ENCODE results near the gene MAZ. TPM values are rescaled to one million over a fixed set of nuclear protein-coding genes. Genes with fewer than 3 reads are reported as not detected.

Gene MAZ
- total and polyA plus RNA-seq, 2 of the 13 experiments (the other 11 are each of a cell fraction or from before 2014, with no cell fraction given), result 203 to 277 TPM

DNA sequence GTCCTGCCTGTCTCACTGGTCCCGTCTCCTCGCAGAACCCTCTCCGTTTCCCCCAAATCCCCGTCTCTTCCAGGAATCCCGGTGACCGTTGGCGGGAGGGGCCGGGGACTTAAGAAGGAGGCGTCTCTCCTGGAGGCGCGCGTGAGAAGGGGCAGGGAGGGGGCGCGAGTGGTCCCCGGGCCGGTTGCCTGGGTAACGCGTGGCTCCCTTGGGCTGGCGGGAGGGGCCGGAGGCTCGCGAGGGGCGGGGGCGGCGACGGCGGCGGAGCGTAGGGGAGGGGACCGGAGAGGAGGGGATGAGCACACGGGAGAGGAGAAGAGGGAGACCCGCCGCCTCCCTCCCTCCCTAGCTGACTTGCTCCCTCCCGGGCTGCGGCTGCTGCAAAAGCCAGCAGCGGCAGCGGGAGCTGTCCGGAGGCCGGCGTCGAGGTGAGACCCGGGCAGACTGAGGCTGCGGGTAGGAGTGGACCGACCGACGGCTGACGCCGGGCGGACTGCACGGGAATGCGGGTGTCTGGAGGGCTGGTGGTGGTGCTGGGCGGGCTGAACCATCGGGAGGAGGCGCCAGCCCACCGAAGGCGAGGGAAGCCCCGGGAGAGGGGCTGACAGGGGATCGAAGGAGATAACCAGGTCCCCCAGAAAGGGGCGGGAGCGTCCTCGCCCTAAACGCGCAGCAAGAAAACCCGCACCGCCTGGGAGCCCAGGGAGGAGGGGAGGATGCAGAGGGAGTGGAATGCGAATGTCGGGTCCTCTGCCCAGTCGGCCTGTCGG lies 5.8 kb downstream of the MAZ start, which contains the start of gene PRRT2 (continued):
- TF ChIP-seq, protein P1, sequence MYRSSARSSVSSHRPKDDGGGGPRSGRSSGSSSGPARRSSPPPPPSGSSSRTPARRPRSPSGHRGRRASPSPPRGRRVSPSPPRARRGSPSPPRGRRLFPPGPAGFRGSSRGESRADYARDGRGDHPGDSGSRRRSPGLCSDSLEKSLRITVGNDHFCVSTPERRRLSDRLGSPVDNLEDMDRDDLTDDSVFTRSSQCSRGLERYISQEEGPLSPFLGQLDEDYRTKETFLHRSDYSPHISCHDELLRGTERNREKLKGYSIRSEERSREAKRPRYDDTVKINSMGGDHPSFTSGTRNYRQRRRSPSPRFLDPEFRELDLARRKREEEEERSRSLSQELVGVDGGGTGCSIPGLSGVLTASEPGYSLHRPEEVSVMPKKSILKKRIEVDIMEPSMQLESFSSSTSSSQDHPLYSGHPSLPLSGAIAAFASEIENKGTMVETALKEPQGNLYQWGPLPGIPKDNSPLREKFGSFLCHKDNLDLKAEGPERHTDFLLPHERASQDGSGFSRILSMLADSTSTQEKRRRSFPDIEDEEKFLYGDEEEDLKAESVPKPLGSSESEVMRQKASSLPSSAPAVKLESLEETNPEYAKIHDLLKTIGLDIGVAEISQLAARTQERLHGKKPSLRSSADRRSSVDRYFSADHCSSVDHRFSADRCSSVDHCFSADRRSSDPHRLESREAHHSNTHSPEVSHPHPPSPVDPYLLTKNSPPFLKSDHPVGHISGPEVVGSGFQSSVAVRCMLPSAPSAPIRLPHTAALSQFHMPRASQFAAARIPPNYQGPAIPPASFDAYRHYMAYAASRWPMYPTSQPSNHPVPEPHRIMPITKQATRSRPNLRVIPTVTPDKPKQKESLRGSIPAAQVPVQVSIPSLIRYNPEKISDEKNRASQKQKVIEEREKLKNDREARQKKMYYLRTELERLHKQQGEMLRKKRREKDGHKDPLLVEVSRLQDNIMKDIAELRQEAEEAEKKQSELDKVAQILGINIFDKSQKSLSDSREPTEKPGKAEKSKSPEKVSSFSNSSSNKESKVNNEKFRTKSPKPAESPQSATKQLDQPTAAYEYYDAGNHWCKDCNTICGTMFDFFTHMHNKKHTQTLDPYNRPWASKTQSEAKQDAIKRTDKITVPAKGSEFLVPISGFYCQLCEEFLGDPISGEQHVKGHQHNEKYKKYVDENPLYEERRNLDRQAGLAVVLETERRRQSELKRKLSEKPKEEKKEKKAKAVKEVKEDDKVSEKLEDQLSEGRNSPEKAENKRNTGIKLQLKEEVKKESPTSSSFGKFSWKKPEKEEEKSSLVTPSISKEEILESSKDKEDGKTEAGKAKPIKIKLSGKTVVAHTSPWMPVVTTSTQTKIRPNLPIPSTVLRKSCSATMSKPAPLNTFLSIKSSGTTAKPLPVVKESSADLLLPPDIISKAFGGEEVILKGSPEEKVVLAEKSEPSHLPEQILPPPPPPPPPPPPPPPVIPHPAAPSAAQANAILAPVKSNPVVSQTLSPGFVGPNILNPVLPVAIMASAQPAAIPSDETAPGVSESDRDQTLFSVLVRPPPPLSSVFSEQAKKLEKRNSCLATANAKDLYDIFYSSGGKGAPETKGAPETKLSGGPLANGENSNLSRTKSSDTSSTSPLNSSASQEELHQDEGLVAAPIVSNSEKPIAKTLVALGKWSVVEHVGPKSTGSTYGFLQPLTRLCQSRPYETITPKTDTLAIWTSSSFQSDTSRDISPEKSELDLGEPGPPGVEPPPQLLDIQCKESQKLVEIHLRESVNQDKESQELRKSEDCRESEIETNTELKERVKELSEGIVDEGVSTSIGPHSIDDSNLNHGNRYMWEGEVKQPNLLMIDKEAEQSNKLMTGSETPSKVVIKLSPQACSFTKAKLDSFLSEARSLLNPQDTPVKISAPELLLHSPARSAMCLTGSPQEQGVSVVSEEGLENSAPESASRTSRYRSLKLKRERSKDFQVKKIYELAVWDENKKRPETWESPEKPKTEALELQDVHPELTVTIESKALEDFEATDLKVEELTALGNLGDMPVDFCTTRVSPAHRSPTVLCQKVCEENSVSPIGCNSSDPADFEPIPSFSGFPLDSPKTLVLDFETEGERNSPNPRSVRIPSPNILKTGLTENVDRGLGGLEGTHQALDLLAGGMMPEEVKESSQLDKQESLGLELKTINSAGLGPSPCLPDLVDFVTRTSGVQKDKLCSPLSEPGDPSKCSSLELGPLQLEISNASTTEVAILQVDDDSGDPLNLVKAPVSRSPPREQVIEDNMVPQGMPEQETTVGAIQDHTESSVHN (CRISPR knock-in tag; IDR thresholded peaks at IDR 0.05), result no peak
- no peak for TF ChIP-seq SATB2 (CRISPR knock-in tag; IDR thresholded peaks at IDR 0.05)
- TF ChIP-seq, protein P2, sequence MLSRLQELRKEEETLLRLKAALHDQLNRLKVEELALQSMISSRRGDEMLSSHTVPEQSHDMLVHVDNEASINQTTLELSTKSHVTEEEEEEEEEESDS (CRISPR knock-in tag; IDR thresholded peaks at IDR 0.05; ENCODE audit: borderline replicate concordance), result no peak
- TF ChIP-seq REL (CRISPR knock-in tag; conservative IDR thresholded peaks at IDR 0.05), result no peak
- TF ChIP-seq, protein P3, sequence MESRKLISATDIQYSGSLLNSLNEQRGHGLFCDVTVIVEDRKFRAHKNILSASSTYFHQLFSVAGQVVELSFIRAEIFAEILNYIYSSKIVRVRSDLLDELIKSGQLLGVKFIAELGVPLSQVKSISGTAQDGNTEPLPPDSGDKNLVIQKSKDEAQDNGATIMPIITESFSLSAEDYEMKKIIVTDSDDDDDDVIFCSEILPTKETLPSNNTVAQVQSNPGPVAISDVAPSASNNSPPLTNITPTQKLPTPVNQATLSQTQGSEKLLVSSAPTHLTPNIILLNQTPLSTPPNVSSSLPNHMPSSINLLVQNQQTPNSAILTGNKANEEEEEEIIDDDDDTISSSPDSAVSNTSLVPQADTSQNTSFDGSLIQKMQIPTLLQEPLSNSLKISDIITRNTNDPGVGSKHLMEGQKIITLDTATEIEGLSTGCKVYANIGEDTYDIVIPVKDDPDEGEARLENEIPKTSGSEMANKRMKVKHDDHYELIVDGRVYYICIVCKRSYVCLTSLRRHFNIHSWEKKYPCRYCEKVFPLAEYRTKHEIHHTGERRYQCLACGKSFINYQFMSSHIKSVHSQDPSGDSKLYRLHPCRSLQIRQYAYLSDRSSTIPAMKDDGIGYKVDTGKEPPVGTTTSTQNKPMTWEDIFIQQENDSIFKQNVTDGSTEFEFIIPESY (CRISPR knock-in tag; IDR thresholded peaks at IDR 0.05), result no peak
- no peak for TF ChIP-seq JUN (CRISPR knock-in tag; IDR thresholded peaks at IDR 0.05)
- TF ChIP-seq HNRNPLL (IDR thresholded peaks at IDR 0.05; ENCODE audit: low read depth, low read length, poor library complexity, severe bottlenecking), result no peak
- 0 out of 2 replicates have a peak, but pooled peaks have one; percentile 5 for TF ChIP-seq RXRB (CRISPR knock-in tag; IDR thresholded peaks at IDR 0.05; ENCODE audit: borderline replicate concordance)
- TF ChIP-seq ZNF337 (CRISPR knock-in tag; IDR thresholded peaks at IDR 0.05; ENCODE audit: borderline replicate concordance, low read depth), result 0 out of 2 replicates have a peak, but pooled peaks have one; percentile 5
- peak; percentile 2; the same call in 1 of the 2 replicates for TF ChIP-seq MXD4 (CRISPR knock-in tag; IDR thresholded peaks at IDR 0.05)
- TF ChIP-seq ZNF10 (CRISPR knock-in tag; IDR thresholded peaks at IDR 0.05; ENCODE audit: borderline replicate concordance, low read depth), result no peak
- TF ChIP-seq, protein P4, sequence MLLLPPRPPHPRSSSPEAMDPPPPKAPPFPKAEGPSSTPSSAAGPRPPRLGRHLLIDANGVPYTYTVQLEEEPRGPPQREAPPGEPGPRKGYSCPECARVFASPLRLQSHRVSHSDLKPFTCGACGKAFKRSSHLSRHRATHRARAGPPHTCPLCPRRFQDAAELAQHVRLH (CRISPR knock-in tag; IDR thresholded peaks at IDR 0.05; ENCODE audit: borderline replicate concordance, low read depth), result peak; percentile 2; the same call in 1 of the 2 replicates
- peak; percentile 68 for TF ChIP-seq KDM2A (CRISPR knock-in tag; IDR thresholded peaks at IDR 0.05; ENCODE audit: borderline replicate concordance, low read depth)
- TF ChIP-seq, protein P5, sequence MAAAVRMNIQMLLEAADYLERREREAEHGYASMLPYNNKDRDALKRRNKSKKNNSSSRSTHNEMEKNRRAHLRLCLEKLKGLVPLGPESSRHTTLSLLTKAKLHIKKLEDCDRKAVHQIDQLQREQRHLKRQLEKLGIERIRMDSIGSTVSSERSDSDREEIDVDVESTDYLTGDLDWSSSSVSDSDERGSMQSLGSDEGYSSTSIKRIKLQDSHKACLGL (CRISPR knock-in tag; IDR thresholded peaks at IDR 0.05), result no peak
- peak; percentile 52; the same call in 1 of the 2 replicates for TF ChIP-seq ZNF235 (CRISPR knock-in tag; IDR thresholded peaks at IDR 0.05; ENCODE audit: borderline replicate concordance)

Data from HepG2 (cell line).